Parathyroid adenoma (tissue), 2 donors: Measurements from ENCODE around the gene GLI2.

ENCODE experiments used
- H2AFZ ChIP-seq: fragments of 300-600 bp; sonication (generic); one replicate; pipeline ENCODE4 v1.7.0; 2017; ENCODE audit warnings: antibody characterized with exemption, mild to moderate bottlenecking
- H3K27ac ChIP-seq: fragments of 300-600 bp; sonication (generic); one replicate; pipeline ENCODE4 v1.7.0; 2017
- H3K27me3 ChIP-seq: fragments of 300-600 bp; sonication (generic); one replicate; pipeline ENCODE4 v1.7.0; 2017; ENCODE audit warnings: low read length; ENCODE audit not compliant: control insufficient read depth, insufficient read depth
- H3K36me3 ChIP-seq: fragments of 300-600 bp; sonication (generic); one replicate; pipeline ENCODE4 v1.7.0; 2017; ENCODE audit warnings: low read length; ENCODE audit not compliant: control insufficient read depth, insufficient read depth
- H3K4me1 ChIP-seq: fragments of 300-600 bp; sonication (generic); one replicate; pipeline ENCODE4 v1.7.0; 2017; ENCODE audit warnings: control low read depth
- H3K4me2 ChIP-seq: fragments of 300-600 bp; sonication (generic); one replicate; pipeline ENCODE4 v1.7.0; 2017; ENCODE audit warnings: low read length
- H3K4me3 ChIP-seq: fragments of 300-600 bp; sonication (generic); one replicate; pipeline ENCODE4 v1.7.0; 2017; ENCODE audit warnings: low read depth, low read length
- H3K79me2 ChIP-seq: fragments of 300-600 bp; sonication (generic); one replicate; pipeline ENCODE4 v1.7.0; 2017; ENCODE audit warnings: control low read depth
- H3K9ac ChIP-seq: fragments of 300-600 bp; sonication (generic); one replicate; pipeline ENCODE4 v1.7.0; 2017; ENCODE audit warnings: mild to moderate bottlenecking
- H3K9me3 ChIP-seq: fragments of 300-600 bp; sonication (generic); one replicate; pipeline ENCODE4 v1.7.0; 2017; ENCODE audit warnings: low read length; ENCODE audit not compliant: control insufficient read depth
- CTCF ChIP-seq: fragments of 300-600 bp; sonication (generic); IDR thresholded peaks from one replicate; pipeline ENCODE4 v1.7.0; 2017; ENCODE audit warnings: antibody characterized with exemption, mild to moderate bottlenecking
- donor health status: primary hyperparathyroidism.

The GLI2 gene

DNA sequence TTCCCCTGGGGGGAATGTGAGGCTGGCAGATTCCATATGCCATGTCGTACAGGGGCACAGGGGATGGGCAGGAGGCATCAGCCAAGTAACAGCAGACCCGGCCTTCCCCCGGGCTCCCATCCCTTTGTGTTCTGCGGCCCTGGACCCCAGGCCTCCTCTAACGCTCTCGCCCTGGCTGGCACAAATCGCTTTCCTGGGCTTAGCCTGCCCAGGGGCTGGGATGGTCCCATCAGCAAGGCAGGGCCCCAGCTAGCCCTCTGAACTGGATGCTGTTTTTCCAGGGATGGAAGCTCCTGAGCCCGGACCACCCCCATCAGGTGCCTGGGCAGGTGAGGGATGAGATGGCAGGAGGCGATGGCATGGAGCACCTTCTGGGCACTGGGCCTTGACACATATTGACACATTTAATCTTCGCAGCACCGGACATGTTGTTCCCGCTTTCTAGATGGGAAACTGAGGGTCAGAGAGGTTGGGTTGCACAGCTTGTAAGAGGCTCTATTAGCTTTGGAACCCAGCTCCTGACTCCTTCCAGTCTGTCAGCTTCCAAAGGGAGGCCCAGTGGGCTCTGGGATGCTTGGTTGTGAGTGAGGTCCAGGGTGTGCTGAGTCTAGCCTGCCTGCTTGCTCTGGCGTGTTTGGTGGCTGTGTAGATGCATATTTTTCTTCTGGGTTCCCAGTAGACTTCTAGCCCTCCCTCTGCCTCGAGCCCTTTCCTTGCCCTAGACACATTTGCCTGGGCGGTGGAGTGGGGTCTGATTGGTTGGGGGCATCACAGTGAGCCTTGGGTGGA, 40.3 kb downstream of the GLI2 start:
- Histone ChIP-seq H3K9ac (no peak overlapping the region), H3K4me2 (no peak overlapping the region), H3K36me3 (no peaks in the 10 kb centered on the region), H3K9me3 (no peaks in the 10 kb centered on the region), H3K79me2 (no peaks in the 10 kb centered on the region), H3K4me1 (no peaks in the 10 kb centered on the region), H2AFZ (no peak overlapping the region), H3K4me3 (no peak overlapping the region), H3K27me3 (no peaks in the 10 kb centered on the region), H3K27ac (no peak overlapping the region)
- TF ChIP-seq CTCF, result no peak

GRCh38 chr2:120776649-120777048, 41.0 kb downstream of the GLI2 start:
- H3K27me3 ChIP-seq, result no peaks in the 10 kb centered on the region
- H3K4me3 ChIP-seq, result no peak overlapping the region
- H3K4me2 ChIP-seq, result no peak overlapping the region
- H3K9ac ChIP-seq, result no peak overlapping the region
- H2AFZ ChIP-seq, result no peak overlapping the region
- no peaks in the 10 kb centered on the region for H3K4me1 ChIP-seq
- no peaks in the 10 kb centered on the region for H3K9me3 ChIP-seq
- no peaks in the 10 kb centered on the region for H3K79me2 ChIP-seq
- no peak overlapping the region for H3K27ac ChIP-seq
- no peak for TF ChIP-seq CTCF
- no peaks in the 10 kb centered on the region for H3K36me3 ChIP-seq

DNA sequence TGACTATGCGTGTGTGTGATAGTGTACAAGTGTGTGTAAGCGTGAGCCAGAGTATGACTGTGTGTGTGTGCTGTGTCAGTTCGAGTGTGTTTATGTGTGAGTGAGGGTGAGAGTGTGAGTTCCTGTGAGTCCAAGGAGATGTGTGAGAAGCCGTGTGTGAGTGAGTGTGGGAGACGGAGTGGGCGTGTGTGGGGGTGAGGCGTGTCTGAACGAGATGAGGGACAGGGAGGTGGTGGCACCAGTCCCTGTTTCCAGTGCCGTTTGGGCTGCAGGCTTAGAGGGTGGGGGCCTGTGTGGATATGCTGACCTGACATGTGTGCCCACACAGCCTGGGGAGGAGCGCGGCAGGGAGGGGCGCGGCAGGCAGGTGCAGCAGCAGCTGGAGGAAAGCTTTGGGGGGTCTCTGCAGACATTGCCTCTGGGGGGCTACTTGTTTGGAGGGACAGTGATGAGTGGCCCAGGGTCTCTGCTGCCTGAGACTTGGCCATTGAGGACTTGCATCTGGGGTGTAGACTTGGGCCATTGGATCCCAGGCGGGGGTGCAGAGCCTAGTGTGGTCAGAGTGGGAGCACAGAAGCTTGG, 41.6 kb downstream of the GLI2 start:
- TF ChIP-seq CTCF, result no peak
- Histone ChIP-seq H3K27ac (no peak overlapping the region), H3K9ac (no peak overlapping the region), H3K4me2 (no peak overlapping the region), H3K79me2 (no peaks in the 10 kb centered on the region), H2AFZ (no peak overlapping the region), H3K4me3 (no peak overlapping the region), H3K27me3 (no peaks in the 10 kb centered on the region), H3K9me3 (no peaks in the 10 kb centered on the region), H3K4me1 (no peaks in the 10 kb centered on the region), H3K36me3 (no peaks in the 10 kb centered on the region)

- Histone ChIP-seq H3K4me2 (no peak overlapping the region), H3K4me1 (no peaks in the 10 kb centered on the region), H3K27ac (no peak overlapping the region)
Observed at GRCh38 chr2:120777787-120778186, 42.1 kb downstream of the GLI2 start.

More at GRCh38 chr2:120777787-120778186, 42.1 kb downstream of the GLI2 start:
- no peak overlapping the region for H3K9ac ChIP-seq
- H3K27me3 ChIP-seq, result no peaks in the 10 kb centered on the region
- H3K9me3 ChIP-seq, result no peaks in the 10 kb centered on the region
- no peaks in the 10 kb centered on the region for H3K36me3 ChIP-seq
- no peaks in the 10 kb centered on the region for H3K79me2 ChIP-seq
- H2AFZ ChIP-seq, result no peak overlapping the region
- no peak overlapping the region for H3K4me3 ChIP-seq
- no peak for TF ChIP-seq CTCF
